IPS-20b (cell line): ENCODE measurements around the gene KLK15.
A peak's percentile ranks its signal among the peaks of the same experiment; 100 is the strongest.
"Not testable (repeated sequence)": the region's sequence is repeated elsewhere in the genome, so short reads cannot be mapped to it uniquely, and the experiment has no call there.

Source experiments
- H3K27ac ChIP-seq: one replicate; pipeline ENCODE4 v1.5.1; 2013; ENCODE audit warnings: low read length
- H3K27me3 ChIP-seq: 2 replicates; pipeline ENCODE4 v1.6.1; 2013; ENCODE audit warnings: mild to moderate bottlenecking, low read length, inconsistent platforms; ENCODE audit not compliant: insufficient read depth
- H3K36me3 ChIP-seq: 2 replicates; pipeline ENCODE4 v1.6.1; 2013; ENCODE audit warnings: low read depth, mild to moderate bottlenecking, inconsistent platforms, low read length, moderate library complexity; ENCODE audit not compliant: insufficient read depth
- H3K4me1 ChIP-seq: 2 replicates; pipeline ENCODE4 v1.6.1; 2013; ENCODE audit warnings: mild to moderate bottlenecking, control low read depth, inconsistent platforms, low read length, moderate library complexity; ENCODE audit not compliant: insufficient read depth
- H3K4me3 ChIP-seq: 2 replicates; pipeline ENCODE4 v1.5.1; 2013; ENCODE audit warnings: mild to moderate bottlenecking, low read length, inconsistent platforms
- H3K9ac ChIP-seq: 2 replicates; pipeline ENCODE4 v1.6.1; 2013; ENCODE audit warnings: low read depth, mild to moderate bottlenecking, inconsistent platforms, low read length, moderate library complexity
- H3K9me3 ChIP-seq: 2 replicates; pipeline ENCODE4 v1.6.1; 2013; ENCODE audit warnings: mild to moderate bottlenecking, low read depth, low read length, inconsistent platforms; ENCODE audit not compliant: insufficient read depth

KLK15 gene

DNA sequence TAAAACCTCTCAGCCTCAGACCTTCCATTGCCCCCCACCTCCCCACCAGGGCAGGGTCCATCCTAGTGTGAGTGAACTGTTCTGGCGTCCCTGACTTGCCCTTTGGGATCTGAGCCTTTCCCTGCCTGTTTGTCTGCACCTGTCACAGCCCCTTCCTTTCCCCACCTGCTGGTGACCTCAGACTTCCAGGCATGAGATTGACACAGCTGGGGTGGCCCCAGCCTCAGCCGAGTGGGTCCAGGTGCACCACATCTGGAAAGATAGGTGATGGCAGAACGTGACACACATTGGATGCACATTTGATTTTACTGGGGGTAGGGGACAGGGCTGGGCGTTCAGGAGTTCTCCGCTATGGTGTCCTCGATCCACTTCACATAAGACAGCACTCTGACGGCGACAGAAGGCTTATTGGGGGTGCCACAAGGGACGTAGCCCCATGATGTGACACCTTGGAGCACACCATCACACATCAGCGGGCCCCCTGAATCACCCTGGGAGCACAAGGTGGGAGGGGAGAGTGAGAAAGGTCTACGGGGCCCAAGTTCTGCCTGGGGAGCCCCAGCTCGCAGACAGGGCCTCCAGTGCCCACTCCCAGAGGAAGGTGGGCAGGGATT is 14.4 kb downstream of the KLK15 start:
- Histone ChIP-seq H3K27me3 (peaks cover 52% of the 10 kb centered on the region), H3K9me3 (peaks cover 3% of the 10 kb centered on the region; the same call in 1 of the 2 replicates), H3K9ac (no peak overlapping the region), H3K36me3 (no peaks in the 10 kb centered on the region), H3K4me3 (peak overlapping the region; percentile 74; the same call in 1 of the 2 replicates), H3K27ac (no peak overlapping the region), H3K4me1 (peaks cover 3% of the 10 kb centered on the region; the same call in 1 of the 2 replicates)

DNA sequence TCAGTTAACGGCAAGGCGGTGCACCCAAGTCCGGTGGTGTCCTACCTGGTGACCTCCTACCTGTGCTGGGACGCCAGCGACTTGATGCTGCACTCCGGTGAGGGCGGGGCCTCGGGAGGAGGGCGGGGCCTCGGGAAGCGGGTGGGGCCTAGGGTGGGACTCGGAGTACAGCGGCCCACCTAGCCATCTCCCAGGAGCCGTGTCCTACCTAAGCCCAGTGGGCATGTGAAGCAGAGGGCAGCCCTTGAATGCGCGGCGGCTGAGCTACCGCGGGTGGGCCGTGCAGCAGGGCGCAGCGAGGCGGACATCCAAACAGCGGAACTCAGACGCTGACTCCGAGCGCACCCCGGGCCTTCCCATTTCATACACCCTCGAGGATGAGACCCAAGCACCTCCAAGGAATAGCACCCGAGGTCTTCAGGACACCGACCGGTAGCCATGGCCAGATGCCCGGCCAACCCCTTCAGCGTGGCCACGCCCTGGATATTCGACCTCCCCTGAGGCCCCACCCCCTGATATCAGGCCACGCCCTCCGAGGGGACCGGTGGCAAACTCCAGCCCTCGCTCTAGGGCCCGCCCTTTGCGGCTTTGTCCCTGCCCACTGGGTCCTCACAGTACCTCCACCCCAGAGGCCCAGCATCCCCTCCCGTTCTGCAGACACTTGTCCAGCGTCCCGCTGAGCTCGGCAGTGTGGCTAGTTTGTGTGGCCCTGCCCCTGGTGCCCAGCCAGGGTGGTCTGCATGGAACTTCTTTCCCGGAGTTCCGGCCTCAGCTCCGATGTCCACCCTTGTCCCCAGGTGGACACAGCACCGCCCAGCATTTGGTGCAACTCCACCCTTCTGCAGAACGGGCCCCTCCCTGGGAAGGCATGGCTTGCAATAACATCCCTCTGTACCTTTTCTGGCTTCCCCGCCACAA is 15.2 kb downstream of the KLK15 start:
- H3K4me1 ChIP-seq = peaks cover 3% of the 10 kb centered on the region; the same call in 1 of the 2 replicates
- no peak overlapping the region for H3K9ac ChIP-seq
- H3K36me3 ChIP-seq = no peaks in the 10 kb centered on the region
- H3K27me3 ChIP-seq = peaks cover 52% of the 10 kb centered on the region
- H3K27ac ChIP-seq = no peak overlapping the region
- H3K9me3 ChIP-seq = peaks cover 3% of the 10 kb centered on the region; the same call in 1 of the 2 replicates
- peak overlapping the region; percentile 74 for H3K4me3 ChIP-seq

DNA sequence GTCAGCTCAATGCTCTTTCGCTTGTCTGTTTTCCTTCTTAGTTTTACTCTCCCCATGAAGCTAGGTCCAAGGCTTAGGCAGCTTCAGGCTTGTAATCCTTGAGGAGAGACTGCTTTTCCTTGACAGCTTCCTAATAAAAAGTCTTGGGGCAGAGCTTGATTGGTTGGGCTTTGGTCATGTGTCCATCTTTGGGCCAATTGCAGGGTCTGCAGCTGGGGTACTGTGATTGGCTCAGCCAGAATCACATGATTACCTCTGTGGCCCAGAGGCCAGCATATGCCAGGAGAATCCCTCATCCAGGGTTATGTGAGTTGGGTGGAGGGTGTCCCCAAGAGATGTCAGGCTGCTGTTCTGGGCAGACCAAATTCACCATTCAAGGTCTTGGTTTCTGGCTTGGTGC is 17.9 kb downstream of the KLK15 start:
- H3K4me1 ChIP-seq = no peaks in the 10 kb centered on the region
- no peak overlapping the region for H3K27ac ChIP-seq
- no peaks in the 10 kb centered on the region for H3K36me3 ChIP-seq
- no peak overlapping the region for H3K4me3 ChIP-seq
- H3K9ac ChIP-seq = no peak overlapping the region
- H3K27me3 ChIP-seq = peaks cover 29% of the 10 kb centered on the region
- H3K9me3 ChIP-seq = peaks cover 10% of the 10 kb centered on the region

DNA sequence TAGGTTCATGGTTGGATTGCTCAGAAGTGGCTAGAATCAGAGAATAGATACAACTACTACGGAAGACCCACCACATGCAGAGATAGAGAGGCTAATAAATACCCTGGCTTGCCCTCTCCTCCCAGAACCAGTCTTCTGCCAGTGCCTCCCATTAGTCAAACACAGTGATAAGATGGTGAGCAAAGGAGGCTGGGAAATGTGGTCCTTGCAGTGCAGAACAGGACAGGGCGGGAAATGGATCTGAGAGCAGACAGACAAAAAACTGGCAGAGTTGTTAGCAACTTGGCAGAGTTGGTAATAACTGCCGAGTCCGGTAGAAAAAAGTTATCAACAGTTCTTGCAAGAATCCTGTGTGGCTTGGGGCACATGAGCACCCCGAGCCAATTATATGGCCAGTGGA is 18.5 kb downstream of the KLK15 start:
- Histone ChIP-seq H3K27ac (no peak overlapping the region), H3K36me3 (no peaks in the 10 kb centered on the region), H3K9ac (no peak overlapping the region), H3K9me3 (peaks cover 10% of the 10 kb centered on the region), H3K27me3 (peaks cover 24% of the 10 kb centered on the region), H3K4me1 (no peaks in the 10 kb centered on the region), H3K4me3 (no peak overlapping the region)

DNA sequence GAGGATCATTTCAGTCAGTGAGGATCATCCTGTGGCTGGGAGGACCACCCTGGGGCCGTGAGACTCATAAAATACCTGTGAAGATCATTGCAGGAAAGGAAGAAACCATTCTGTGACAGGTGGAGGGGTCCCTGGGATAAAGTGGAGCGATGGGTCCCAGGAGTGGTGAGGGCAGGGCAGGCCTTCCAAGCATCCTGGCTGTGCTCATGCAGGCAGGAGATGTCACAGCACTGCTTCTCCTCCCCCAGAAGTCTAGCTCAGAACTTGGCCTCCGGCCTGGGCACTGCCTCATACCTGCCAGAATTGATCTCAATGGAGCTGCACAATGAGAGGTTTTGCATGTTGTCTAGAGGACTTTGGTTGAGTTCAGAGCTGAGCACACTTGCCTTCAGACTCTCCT is 20.9 kb downstream of the KLK15 start:
- Histone ChIP-seq H3K27me3 (peaks cover 12% of the 10 kb centered on the region), H3K4me3 (no peak overlapping the region), H3K27ac (no peak overlapping the region), H3K36me3 (no peaks in the 10 kb centered on the region), H3K9ac (no peak overlapping the region), H3K4me1 (no peaks in the 10 kb centered on the region), H3K9me3 (peaks cover 10% of the 10 kb centered on the region)

DNA sequence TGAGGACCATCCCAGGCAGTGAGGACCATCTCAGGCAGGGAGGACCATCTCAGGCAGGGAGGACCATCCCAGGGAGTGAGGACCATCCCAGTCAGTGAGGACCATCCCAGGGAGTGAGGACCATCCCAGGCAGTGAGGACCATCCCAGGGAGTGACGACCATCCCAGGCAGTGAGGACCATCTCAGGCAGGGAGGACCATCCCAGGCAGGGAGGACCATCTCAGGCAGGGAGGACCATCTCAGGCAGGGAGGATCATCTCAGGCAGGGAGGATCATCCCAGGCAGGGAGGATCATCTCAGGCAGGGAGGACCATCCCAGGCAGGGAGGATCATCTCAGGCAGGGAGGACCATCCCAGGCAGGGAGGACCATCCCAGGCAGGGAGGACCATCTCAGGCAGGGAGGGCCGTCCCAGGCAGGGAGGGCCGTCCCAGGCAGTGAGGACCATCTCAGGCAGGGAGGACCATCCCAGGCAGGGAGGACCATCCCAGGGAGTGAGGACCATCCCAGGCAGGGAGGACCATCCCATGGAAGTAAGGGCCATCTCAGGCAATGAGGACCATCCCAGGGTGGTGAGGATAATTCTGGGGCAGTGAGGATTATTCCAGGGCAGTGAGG is 21.6 kb downstream of the KLK15 start:
- not testable (repeated sequence) for H3K27me3 ChIP-seq, H3K9ac ChIP-seq, H3K4me1 ChIP-seq, H3K4me3 ChIP-seq, H3K36me3 ChIP-seq, H3K27ac ChIP-seq
- H3K9me3 ChIP-seq = peaks cover 10% of the 10 kb centered on the region

DNA sequence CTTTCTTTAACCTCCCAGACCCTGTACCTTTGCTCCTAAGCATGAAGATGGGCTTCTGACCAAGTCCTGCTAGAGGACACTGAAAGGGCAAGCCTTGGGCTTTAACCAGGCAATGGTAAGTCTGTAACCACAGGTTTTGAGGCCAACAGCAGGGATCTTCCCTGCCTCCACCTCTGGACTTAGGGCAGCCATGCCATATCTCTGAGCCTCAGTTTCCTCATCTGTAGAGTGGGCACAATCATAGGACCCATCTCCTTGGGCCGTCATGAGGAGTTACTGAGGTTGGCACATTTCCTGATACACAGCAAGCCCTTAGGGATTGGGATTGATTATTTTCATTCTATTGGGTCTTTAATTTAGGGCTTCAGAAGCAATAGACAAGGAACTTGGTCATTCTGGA is 24.5 kb downstream of the KLK15 start:
- H3K27me3 ChIP-seq = peaks cover 7% of the 10 kb centered on the region
- H3K36me3 ChIP-seq = peaks cover under 1% of the 10 kb centered on the region
- H3K27ac ChIP-seq = no peak overlapping the region
- H3K9ac ChIP-seq = no peak overlapping the region
- peaks cover 7% of the 10 kb centered on the region for H3K9me3 ChIP-seq
- no peaks in the 10 kb centered on the region for H3K4me1 ChIP-seq
- no peak overlapping the region for H3K4me3 ChIP-seq

DNA sequence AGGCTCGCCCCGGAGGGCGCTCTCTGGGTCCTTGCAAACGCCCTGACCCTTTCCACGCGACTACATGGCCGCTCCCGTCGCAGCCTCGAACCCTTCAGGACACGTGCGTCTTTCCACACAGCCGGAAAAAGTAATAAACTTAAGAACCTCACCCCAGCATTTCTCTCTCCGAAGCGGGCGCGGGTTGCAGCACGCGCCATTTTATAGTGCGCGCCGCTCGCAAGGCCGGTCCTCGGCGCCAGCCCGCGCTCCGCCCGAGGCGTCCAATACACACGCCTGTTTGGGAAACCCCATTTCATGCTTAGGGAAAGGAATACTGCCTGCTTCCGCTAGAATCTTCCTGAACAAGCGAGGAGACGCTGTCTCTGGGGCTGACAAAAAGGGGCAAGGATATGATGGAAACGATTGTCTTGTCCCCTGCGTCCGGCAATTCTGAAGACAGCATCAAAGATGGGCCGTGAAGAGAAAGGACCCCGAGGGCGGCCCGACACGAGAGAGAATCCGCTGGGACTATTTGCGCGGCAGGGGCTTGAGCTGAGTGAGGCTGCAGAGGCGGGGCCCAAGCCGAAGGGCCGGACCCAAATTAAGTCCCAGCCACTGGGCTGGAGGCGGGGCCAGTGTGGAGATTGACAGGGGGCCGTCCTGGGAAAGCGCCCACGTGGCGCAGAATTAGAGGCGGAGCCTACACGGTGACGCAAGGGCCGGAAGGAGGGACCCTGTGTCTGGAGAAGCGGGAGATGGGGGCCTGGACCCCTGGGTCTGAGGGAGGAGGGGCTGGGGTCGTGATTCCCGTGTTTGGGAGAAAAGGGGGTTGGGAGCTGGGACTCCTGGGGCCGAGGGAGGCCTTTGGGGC is 28.7 kb downstream of the KLK15 start:
- Histone ChIP-seq H3K9ac (peak overlapping the region; percentile 100), H3K4me3 (peak overlapping the region; percentile 95), H3K9me3 (no peaks in the 10 kb centered on the region), H3K27me3 (peaks cover 7% of the 10 kb centered on the region; the same call in 1 of the 2 replicates), H3K4me1 (peaks cover 6% of the 10 kb centered on the region; the same call in 1 of the 2 replicates), H3K27ac (peak overlapping the region; percentile 88), H3K36me3 (peaks cover 41% of the 10 kb centered on the region)

DNA sequence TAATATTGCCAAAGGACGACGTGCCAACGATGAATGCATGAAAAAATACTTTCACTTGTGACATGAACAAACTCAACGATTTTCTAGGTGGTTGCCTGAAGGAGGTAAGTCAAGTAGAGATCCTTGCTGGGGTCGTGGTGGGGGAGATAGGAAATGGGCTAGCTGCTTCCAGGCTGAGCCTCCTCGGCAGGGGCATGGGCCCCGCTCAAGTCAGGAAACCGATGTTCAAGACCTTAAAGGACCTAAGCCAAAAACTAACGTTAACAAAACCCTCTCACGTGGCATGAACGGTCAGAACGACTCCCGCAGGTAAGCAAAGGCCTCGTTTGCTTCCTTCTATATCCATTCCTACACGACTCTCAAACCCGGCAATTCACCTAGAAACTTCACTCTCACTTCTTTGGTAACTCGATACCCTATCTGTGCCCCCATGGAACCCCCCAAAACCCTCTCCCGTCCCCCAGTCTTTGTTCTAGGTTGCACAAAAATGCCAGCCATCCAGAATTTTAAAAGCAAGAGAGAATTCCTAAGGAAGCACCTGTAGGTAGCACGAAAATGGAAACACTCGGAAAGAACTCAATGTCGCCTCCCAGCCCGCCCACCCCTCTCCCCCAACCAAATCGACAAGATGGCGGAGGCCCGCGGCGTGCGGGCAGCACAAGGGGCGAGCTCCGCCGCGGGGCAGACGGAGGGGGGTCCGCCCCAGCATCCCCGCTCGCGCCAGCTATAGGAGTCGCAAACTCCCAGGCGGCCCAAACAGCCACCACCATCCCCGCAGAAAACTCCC is 29.5 kb downstream of the KLK15 start:
- Histone ChIP-seq H3K27me3 (peaks cover 6% of the 10 kb centered on the region; the same call in 1 of the 2 replicates), H3K36me3 (peaks cover 49% of the 10 kb centered on the region), H3K27ac (peak overlapping the region; percentile 88), H3K9ac (peak overlapping the region; percentile 100), H3K4me1 (peaks cover 6% of the 10 kb centered on the region; the same call in 1 of the 2 replicates), H3K4me3 (peak overlapping the region; percentile 95), H3K9me3 (no peaks in the 10 kb centered on the region)

DNA sequence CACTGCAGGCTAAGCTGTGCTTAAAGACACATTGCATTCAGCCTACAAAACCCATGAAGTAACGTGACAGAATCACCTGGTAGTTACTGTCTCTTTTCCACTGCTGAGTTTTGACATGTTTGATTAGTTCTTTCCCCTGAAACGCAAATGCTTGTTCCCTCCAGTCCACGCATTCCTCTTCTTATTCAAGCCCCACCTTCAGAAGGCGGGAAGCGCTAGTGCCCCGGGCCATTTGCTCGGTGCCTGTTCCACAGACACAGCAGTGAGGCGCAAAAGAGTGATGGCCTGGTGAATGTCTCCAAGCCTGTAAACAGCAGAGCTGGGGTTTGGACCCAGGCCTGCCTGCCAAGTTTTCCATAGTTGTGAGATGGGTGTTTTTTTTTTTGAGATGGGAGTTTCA is 32.3 kb downstream of the KLK15 start:
- no peaks in the 10 kb centered on the region for H3K27me3 ChIP-seq
- H3K4me1 ChIP-seq = peaks cover 6% of the 10 kb centered on the region; the same call in 1 of the 2 replicates
- H3K27ac ChIP-seq = no peak overlapping the region
- no peak overlapping the region for H3K4me3 ChIP-seq
- no peaks in the 10 kb centered on the region for H3K9me3 ChIP-seq
- H3K9ac ChIP-seq = no peak overlapping the region
- H3K36me3 ChIP-seq = peaks cover 76% of the 10 kb centered on the region
